GM18867 (cell line): ENCODE results near the gene ACTN3.
"Not testable (repeated sequence)": the region's sequence is repeated elsewhere in the genome, so short reads cannot be mapped to it uniquely, and the experiment has no call there.

Experiments used
- ATAC-seq: cut with Tn5 transposase; IDR thresholded peaks from one replicate; pipeline ENCODE4 v1.9.1; 2021; ENCODE audit warnings: mild to moderate bottlenecking, moderate library complexity; ENCODE audit not compliant: unreplicated experiment

Gene ACTN3

GRCh38 chr11:66546368-66546965 lies at the start of gene ACTN3:
Gene ACTN3 (plus strand): TSS chr11:66546903. CDS start chr11:66546938, 35 bp downstream.
- peak; percentile 1 for ATAC-seq

- no peak for ATAC-seq
Measured at GRCh38 chr11:66497206-66497605, 49.5 kb upstream of the ACTN3 start.

DNA sequence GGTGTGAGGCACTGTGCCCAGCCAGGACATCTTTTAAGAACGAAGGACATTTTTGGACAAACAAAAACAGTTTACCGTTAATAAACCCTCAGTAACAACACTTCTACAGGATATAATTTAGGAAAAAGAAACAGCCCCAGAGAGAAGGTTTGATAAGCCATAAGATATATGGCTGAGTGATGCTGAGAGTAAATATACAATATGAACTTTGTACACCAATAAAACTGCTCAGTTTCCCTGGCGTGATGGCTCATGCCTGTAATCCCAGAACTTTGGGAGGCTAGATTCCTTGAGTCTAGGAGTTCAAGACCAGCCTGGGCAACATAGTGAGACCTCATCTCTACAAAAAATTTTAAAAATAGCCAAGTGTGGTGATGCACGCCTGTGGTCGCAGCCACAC lies 48.2 kb upstream of the ACTN3 start:
- ATAC-seq = no peak

DNA sequence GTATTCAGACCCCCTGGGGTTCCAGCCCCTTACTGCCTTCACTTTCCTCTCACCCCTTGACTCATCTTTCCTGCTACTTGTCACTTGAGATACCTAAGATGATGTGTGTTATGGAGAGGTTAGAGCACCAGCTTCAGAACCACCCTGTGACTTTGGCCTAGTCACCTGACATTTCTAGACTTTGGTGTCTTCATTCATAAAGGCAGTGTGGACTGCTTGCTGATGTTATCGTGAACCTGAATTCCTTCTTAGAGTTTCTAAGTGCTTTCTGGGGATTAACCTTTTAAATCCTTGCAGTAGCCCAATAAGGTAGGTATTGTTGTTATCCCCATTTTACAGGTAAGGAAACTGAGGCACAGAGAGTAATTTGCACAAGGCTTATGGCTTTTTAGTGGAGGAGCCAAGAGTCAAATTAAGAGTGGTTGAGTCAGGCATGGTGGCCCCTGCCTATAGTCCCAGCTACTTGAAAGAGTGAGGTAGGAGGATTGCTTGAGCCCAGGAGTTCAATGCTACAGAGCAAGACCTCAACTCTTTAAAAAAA lies 41.4 kb upstream of the ACTN3 start:
- ATAC-seq = no peak

DNA sequence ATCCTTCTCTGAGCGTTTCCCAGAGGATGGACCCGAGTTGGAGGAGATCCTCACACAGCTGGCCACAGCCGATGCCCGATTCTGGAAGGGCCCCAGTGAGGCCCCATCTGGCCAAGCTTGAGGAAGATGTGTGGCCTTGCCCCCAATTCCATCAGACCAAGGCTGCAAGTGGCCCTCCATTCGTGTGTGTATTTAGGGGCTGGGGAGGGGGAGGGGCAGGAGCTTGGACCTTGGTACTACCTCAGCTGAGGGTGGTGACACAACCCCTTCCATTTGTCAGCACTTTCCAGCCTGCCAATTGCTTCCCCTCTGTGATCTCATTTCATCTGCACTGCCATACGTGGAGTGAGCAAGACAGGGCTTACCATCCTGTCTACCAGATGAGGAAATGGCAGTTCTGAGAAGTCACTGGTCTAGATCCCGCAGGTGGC lies 37.6 kb upstream of the ACTN3 start:
- ATAC-seq = no peak

DNA sequence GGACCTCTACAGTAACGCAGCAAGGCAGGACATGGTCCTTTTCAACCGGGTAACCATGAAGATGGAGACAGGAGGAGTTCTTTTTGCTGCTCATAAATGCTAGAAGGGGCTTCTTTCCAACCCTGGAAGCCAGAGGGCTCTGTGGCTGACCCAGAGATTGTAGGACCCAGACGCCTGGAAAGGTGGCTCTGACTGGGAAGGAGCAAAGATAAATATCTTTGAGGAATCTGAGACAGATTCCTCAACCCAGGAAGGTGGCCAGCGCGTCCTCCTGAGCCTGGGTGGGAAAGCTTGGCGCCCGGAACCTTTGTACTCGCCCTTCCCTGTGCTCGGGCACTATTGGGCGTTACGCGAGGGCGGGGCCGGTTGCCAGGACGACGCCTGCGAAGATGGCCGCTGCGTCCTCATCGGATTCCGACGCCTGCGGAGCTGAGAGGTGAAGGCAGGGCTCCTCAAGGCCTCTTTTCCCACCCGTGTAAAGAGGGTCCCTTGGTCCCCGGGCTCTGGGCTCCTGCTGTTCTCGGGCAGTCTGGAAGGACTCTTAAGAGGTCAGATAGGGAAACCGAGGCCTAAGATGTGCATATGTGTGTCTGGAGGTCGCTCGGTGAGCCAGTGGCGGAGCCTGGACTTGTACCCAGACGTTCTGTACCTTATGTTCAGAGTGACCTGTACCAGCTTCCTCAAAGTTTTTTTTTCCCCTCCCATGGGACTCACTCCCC lies 36.3 kb upstream of the ACTN3 start, which contains the start of gene BBS1:
BBS1 (plus strand) TSS at position 365 of the 719 bp plus-strand sequence; CDS start at position 390, 25 bp downstream.
- peak; percentile 92 for ATAC-seq

DNA sequence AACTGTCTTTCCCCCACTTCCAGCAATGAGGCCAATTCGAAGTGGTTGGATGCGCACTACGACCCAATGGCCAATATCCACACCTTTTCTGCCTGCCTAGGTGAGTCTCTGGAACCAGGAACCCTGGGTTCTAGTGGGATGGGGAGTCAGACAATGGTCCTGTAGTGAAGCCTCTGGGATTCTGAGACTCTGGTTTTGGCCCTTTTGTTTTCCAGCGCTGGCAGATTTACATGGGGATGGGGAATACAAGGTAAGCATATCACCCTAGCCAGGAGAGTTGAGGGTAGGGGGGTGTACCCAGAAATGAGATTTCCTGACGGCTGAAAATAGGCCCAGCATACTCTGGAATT lies 35.7 kb upstream of the ACTN3 start:
- ATAC-seq = no peak

- no peak for ATAC-seq
Measured at GRCh38 chr11:66523611-66524010, 23.1 kb upstream of the ACTN3 start.

DNA sequence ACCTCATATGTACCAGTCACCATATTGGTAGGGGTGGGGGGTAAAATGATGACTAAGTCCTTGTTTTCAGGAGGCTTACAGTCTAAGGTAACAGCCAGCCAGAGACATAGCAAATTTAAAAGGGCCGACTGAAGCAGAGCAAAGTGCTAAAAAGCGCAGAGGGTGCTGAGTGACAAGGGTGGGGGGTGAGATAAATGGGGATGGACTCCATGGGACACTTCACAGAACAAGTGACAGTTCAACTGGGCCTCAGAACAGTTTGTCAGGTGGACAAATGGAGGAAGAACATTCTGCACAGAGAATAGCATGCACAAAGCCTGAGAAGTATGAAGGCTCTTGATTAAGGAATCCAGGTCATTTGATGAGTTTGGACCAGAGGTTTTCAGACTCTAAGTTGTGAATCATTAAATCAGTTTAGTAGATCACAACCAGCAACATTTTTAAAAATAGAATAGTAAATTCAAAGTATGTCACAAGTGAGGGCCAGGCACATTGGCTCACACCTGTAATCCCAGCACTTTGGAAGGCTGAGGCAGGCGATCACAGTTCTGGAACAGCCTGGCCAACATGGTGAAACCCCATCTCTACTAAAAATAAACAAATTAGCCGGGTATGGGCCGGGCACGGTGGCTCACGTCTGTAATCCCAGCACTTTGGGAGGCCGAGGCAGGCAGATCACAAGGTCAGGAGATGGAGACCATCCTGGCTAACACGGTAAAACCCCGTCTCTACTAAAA lies 22.2 kb upstream of the ACTN3 start:
- no peak for ATAC-seq

DNA sequence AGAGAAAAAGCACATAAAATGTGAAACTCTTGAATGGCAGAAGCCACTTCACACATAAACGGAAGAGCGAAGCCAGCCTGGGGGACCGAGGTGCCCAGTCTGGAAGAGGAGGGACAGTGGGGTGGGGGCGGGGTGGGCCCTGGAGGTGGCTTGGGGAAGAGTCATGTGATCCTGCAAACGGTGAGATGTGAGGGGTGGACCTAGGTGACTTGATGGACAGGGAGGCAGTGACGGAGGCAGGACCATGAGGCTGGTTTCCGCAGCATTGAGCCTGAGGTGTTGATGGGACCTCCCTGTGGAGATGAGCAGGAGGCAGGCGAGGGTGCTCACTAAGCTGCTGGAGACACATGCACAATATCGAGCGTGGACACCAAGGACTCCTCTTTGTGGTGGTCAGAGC lies 17.6 kb upstream of the ACTN3 start:
- ATAC-seq = no peak

DNA sequence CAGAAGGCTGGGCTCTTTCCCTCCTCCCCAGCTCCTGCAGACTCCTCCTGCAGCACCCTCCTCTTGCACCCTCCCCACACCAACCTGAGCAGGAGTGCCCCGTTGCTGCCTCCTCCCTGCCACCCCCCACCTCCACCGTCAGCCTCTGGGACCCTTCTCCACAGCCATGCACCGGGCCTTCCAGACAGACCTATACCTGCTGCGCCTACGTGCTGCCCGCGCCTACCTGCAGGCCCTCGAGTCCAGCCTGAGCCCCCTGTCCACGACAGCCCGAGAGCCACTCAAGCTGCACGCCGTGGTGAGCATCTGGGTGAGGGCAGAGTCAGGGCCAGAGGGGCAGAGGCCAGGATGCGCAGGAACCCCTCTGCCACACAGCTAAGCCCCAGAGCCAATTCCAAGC lies 17.0 kb upstream of the ACTN3 start:
- no peak for ATAC-seq

- ATAC-seq = no peak
Measured at GRCh38 chr11:66530927-66531709, 15.6 kb upstream of the ACTN3 start.

DNA sequence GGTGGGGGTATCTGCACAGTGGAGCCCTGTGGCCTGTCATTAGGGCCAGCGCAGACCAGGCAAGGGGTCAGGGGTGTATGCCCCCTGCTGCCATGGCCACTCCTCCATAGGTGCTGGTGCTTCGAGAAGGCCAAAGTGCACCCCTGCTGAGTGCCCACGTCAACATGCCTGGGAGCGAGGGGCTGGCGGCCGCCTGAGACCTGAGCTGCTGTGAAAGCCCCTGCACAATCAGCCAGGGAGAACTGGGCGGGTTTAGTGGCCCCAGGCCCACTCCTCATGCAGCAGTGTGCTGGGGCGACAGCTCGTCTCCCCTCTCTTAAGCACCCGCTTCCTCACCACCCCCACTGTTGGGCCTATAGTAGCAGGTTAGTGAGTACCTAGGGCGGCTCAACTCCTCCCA lies 14.9 kb upstream of the ACTN3 start:
- no peak for ATAC-seq

DNA sequence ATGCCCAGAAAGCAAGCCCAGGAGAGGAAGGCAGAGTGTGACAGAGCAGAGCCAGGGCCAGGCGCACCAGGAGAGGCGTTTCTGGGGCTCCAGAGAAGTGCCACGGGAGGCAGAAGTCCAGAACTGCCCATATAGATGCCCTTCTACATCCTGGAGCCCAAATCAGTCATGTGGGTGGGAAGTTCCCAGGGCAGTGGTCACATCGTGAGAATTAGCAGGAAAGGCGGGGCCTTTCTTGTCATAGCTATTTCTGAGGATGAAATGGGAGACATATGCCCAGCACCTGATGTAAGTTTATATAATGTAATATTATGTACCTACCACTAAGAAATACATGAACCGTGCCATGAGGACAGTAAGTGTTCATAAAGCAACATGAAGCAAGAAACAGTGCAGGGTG lies 13.9 kb upstream of the ACTN3 start:
- ATAC-seq = no peak

DNA sequence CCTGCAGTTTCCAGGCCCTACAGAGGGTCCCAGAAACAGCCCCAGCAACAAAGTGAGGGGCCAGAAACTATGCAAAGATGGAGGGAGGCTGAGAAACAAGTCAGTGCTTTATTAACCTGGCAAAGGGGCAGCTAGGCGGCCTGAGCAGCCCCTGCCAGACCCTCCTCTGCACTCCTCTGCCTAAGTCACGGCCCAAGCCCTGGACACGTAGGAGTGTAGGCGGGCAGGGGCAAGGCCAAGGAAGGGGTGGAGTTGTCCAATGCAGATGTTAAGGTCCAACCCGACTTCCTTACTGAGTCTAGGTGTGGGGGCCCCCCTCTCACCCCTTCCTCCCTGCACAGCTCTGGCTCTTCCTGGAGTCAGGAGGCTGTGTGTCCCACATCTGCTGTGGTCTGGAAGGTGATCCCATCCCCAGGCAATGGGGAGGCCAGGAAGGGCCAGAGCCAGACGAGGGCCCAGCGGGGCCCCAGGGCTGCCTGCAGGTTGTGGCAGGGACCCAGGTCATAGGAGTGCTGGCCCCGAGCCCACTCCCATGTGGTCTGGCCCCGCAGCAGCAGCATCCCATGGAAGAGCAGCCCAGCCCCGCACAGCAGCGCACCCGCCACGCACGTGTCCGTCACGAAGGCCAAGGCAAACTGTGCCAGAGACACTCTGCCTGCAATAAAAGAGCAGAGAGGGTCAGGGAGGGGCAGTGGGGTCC lies 7.4 kb upstream of the ACTN3 start:
- no peak for ATAC-seq

DNA sequence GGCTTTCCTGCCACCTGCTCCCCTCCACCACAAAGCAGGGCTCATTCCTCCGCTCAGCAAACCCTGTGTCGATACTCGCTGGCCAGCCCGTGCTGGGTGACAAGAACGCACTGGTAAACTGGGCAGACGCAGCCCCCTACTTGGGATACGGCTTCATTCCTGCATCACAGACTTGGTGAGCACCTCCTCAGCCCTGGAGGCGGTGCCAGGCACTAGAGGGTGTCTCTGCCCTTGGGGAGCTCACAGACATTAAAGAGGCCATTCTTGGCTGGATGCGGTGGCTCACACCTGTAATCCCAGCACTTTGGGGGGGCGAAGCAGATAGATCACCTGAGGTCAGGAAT lies 6.9 kb upstream of the ACTN3 start:
- ATAC-seq = no peak

DNA sequence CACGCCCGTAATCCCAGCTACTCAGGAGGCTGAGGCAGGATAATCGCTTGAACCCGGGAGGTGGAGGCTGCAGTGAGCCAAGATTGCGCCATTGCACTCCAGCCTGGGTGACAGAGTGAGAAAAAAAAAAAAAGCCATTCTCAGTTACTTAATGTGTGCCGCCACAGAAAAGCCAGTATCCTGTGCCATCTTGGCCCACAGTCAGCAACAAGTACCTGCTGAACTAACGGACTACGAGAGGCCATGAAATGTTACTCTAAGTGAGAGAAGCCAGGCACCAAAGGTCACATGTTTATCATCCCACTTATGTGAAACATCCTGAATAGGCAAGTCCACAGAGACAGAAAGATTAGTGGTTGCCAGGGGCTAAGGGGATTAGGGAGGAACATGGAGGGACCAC lies 6.1 kb upstream of the ACTN3 start:
- not testable (repeated sequence) for ATAC-seq

DNA sequence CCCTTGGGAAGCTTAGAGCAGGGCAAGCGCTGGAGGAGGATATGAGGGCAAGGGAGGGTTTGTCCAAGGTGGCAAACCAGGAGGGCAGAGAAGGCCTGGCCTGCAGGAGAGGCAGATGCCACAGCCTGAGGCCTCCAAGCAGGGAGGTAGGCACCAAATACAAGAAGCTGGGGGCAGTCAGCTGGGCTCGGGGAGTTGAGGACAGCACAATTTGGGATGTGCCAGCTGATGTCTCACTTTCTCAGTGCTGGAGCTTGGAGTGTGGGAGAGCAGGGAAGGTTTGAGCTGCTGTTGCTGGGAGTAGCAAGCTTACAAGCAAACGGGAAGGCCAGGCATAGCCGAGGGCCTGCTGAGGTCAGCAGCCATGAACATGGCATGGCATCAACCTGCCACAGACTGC lies 4.8 kb upstream of the ACTN3 start:
- no peak for ATAC-seq

DNA sequence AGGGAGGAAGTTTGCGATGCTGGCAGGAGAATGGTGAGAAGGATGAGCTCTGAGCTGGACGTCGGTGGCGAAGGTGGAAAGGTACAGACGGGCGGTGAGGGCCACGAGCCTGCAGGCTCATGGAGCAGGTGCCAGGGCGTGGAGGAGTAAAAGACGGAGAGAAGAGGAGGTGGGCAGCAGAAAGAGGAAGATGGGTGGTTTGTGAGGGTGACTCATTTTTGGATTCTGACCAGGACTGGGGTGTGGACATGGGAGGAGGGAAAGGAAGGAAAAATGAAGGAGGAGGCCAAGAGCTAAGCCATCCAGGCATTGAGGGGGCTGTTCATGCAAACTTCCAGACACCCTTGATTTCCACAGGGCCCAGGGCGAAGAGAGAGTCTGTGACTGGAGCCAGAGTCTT lies 4.3 kb upstream of the ACTN3 start:
- ATAC-seq = no peak

DNA sequence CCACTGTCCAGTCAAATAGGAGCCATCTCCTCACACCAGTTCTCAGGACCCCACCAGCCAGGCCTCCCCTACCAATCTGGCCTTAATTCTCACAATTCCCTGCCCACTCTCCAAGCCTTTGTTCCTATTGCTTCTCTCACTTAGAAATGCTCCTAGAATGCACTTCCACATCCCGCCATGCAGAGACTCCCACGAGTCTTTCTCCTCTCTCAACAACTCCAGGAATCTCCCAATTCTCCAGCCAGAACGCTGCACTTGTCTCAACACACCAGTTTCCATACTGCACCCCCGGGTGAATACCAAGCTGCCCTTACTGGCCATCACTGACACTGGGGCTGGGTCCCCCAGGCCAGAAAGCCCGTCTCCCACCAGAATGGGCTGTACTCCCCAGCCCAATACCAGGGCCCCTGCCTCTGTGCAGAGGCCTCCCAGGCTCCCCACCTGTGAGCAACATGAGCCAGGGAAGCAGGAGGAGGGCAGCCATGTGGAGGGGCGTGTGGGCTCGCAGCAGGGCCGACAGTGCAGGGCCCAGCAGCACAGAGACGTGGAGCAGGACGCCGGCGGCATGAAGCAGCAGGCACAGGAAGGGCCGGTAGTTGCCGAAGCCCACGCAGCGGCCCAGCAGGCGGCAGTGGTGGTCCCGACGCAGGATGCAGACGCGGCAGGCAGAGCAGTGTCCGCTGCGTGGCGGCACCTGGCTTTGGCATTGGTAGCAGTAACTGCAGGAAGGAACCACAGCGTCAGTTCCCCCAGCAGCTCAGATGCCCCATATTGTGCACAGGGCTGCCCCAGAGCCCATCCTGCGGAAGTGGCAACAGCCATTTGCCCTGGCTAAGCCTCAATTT lies 3.2 kb upstream of the ACTN3 start:
- ATAC-seq = no peak
